HG03045 (cell line): Measurements from ENCODE around the gene RPN1.
"Not testable (repeated sequence)": the region's sequence is repeated elsewhere in the genome, so short reads cannot be mapped to it uniquely, and the experiment has no call there.

ENCODE experiments used
- ATAC-seq: cut with Tn5 transposase; IDR thresholded peaks from one replicate; pipeline ENCODE4 v1.9.1; 2021; ENCODE audit warnings: mild to moderate bottlenecking, moderate library complexity; ENCODE audit not compliant: unreplicated experiment

RPN1 gene

GRCh38 chr3:128613083-128613829, 37.4 kb downstream of the RPN1 start:
- ATAC-seq: no peak

- ATAC-seq: no peak
Observed at GRCh38 chr3:128610451-128611070, 40.1 kb downstream of the RPN1 start.

- no peak for ATAC-seq
Observed at GRCh38 chr3:128609294-128609693, 41.3 kb downstream of the RPN1 start.

DNA sequence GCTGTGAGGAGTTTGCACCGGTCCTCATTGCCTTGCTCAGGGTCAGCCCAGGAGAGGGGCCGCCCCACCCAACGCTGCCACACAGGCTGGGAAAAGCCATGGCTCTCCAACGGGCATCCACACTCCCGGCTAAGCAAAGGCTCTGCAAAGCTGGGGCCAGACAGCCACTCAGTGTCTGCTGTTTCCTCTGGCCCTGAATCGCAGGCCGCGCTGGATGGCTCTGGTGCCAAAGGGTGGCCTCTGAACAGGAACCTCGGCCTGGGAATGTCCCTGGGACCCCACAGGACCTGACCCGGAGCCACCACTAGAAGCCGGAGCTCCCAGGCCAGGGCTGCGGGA, 42.9 kb downstream of the RPN1 start:
- no peak for ATAC-seq

DNA sequence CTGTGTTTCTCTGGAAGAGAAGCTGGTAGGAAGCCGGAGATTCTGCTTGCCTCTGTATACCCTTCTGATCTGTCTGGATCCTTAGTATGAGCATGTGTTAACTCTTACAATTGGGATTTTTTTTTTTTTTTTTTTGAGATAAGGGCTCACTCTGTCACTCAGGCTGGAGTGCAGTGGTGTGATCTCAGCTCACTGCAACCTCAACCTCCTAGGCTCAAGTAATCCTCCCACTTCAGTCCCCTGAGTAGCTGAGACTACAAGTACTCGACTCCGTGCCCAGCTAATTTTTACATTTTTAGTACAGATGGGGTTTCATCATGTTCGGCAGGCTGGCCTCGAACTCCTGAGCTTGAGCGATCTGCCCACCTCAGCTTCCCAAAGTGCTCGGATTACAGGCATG, 44.5 kb downstream of the RPN1 start:
- no peak for ATAC-seq

DNA sequence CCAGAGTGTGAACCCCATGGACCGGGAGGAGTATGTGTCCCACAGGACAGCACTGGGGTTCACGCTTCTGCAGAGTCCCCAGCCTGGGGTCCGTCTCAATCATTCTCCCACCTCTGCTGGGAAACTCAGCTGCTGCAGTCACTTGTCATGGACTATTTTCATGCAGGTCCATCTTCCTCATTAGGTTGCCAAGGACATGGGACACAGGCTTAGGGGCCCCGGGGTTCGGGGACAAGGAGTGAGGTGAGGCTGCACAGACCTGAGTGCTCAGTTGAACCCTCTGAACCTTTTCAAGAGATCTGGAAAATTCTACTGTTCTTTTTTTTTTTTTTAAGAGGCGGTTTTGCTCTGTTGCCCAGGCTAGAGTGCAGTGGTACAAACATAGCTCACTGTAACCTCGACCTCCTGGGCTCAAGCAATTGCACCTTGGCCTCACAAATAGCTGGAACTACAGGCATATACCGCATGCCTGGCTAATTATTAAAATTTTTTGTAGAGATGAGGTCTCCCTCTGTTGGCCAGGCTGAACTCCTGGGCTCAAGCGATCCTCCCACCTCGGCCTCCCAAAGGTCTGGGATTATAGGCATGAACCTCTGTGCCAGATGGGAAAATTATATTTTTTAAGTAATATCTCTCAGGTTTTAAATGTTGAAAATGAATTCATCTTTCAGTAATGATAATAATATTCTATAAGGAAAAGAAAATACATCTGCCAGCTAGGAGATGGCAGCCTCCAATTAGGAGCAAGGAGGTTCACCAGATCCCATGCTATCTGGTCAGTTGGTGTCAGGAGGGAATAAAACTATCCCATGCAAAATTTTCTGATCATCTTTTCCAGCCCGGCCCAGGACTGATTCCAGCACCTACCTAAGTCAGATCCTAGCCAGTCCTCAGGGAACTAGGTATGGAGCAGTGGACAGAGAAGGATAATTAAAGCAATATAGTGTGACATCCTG, 45.2 kb downstream of the RPN1 start:
- ATAC-seq: no peak

GRCh38 chr3:128603811-128604775, 46.5 kb downstream of the RPN1 start:
- no peak for ATAC-seq

DNA sequence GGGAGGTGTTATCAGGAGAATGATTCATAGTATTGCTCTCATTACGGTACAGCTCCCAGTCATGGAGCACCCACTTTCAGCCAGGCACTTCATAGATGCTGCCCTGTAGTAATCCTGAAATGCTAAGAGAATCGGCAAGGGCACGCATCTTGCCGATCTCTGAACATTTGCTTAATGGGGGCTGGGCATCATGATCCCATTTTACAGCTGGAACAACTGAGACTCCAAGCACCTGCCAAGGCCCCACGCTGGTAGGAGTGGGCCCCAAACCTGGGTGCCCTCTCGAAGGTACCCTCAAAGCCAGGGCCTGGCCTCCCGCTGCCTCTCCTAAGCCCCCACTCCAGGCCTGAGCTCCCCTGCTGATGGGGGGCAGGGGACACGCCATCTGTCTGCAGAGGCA, 47.3 kb downstream of the RPN1 start:
- no peak for ATAC-seq

DNA sequence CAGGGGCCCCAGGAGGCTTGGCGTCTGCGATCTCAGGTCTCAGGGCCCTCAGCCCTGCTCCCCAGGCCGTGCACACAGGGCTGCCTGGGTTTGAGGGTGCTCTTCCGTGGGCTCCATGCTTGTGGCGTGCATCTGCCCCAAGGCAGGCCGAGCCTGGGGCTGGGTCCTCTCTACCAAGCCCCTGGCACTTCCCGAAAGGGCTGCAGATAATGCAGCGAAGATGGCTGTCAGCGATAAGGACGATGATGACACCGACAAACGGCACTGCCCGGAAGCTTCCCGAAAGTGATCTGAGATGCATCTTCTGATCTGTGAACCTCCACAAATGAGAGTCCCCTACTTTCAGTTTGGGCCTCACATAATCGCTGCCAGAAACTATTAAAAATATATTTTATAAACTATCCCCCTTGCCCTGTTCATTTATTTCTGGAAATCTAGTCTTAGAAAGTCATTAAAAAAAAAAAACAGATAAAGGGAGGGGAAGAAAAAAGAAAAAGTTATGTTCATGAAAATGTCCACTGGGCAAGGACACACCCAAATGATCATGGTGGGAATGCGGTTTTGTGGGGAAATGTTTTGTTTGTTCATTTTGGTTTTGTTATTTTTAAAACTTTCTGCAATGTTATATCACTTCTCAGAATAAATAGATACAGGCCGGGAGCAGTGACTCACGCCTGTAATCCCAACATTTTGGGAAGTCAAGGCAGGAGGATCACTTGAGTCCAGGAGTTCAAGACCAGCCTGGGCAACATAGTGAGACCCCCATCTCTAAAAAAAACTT, 51.5 kb downstream of the RPN1 start:
- no peak for ATAC-seq

DNA sequence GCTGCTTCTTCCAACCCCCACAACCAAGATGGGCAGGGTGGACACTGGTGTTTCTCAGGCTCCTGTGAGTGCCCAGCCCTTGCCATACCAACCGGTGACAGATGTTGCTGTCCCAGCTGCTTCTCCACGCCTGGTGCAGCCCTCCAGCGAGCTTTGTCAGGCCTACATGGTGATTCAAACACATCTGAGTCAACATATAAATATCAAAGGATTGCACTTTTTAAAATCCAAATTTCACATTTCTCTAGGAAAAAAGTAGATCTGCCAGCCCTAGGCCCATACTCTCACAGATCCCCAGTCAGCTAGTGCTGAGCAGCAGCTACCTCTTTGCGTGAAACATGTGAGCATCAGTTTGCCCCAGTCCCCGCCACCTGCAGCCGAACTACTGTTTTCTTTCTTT, 52.7 kb downstream of the RPN1 start:
- ATAC-seq: no peak

DNA sequence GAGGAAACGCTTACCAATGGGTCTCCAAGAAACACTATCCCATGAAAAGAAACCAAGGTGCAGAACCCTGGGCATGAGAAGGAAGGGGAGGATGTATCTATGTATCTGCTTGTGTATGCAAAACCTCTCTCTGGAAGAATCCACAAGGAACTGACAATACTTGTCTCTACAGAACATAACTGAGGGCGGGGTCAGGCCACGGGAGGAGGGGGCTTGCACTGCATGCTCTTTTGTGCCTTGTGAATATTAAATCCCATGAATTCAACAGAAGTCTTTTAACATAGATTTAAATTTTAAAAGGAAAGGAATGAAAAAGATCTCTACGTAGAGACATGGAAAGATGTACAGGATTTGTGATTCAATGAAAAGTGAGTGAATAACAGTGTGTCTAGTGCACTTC, 57.8 kb downstream of the RPN1 start:
- ATAC-seq: no peak

DNA sequence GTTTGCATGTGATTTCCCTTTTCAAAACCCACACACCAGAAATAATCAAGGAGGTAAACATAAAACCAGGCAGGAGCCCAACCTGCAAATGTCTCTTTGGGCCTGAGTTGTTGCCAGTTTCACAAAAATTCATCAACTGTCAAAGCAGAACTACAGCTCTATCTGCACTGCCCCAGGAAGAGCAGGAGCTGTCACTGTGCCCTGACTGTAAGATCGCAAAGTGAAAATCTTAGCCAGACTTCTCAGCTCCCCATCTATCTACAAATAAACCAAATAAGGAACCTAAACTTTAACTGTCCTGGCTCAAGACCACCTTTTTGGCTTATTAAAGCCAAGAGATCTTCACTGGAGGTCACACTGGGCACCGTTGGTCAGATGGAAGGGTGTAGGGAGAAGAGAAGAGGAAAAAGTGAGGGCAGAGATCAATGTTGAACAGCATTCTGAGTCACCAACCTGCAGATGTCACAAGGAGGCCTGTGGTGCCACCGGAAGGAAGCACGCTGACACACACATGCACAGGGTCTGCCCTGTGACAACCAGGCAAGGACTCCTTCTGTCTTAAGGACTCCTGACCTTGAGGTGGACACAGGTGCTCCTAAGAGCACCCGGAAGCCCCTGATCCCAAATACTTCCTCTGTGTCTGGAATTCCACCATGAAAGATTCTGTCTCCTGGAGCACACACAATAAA, 58.7 kb downstream of the RPN1 start:
- ATAC-seq: no peak

DNA sequence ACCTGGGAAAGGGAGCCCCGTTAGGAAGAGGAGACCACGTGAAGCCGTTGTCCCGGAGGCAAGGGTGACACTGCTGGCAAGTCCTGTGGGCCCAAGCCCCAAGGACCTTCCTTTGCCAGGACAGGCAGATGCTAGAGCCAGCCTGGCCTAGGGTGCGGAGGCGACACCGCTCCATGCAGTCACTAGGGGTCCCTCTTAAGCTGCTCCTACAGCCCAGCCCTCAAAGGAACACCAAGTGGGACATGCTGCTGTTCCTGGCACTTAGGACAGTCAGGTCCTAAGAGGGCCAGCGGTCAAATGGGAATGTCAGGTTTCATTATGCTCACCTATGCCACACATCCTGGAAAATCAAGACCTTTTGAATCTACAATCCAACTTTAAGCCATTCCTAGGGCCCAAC, 59.7 kb downstream of the RPN1 start:
- ATAC-seq: no peak

DNA sequence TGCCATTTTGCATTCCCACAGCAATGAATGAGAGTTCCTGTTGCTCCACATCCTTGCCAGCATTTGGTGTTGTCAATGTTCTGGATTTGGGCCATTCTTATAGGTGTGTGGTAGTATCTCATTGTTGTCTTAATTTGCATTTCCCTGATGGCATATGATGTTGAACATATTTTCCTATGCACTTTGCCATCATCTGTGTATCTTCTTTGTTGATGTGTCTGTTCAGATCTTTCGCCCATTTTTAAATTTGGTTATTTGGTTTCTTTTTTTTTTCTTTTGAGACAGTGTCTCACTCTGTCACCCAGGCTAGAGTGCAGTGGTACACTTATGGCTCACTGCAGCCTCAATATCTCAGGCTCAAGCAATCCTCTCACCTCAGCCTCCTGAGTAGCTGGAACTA, 60.6 kb downstream of the RPN1 start:
- ATAC-seq: not testable (repeated sequence)

- ATAC-seq: no peak
Observed at GRCh38 chr3:128588147-128588546, 62.5 kb downstream of the RPN1 start.

DNA sequence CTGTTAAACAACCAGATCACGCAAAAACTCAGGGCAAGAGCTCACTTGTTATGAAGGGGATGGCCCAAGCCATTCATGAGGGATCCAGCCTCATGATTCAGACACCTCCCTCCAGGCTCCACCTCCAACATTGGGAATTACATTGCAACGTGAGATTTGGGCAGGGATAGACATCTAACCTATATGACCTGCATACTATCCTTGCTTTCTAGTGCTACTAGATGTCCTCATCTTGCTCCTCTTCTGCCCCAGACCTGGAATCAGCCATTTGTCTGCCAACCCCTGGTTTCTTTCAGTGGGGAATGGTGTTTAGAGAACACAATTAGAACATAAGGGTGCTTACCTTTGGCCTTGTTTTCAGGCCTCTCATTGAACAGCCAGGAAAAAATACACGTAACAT, 63.2 kb downstream of the RPN1 start:
- ATAC-seq: no peak

- ATAC-seq: not testable (repeated sequence)
Observed at GRCh38 chr3:128586932-128587331, 63.7 kb downstream of the RPN1 start.

DNA sequence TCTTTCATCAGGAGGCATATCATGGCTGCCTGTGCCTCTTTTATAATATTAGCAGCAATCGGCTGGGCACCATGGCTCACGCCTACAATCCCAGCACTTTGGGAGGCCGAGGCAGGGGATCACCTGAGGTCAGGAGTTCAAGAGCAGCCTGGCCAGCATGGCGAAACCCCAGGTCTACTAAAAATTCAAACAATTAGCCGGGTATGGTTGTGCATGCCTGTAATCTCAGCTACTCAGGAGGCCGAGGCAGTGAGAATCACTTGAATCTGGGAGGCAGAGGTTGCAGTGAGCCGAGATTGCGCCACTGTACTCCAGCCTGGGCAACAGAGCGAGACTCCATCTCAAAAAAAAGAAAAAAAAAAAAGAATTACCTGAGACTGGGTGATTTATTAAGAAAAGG, 64.2 kb downstream of the RPN1 start:
- not testable (repeated sequence) for ATAC-seq

DNA sequence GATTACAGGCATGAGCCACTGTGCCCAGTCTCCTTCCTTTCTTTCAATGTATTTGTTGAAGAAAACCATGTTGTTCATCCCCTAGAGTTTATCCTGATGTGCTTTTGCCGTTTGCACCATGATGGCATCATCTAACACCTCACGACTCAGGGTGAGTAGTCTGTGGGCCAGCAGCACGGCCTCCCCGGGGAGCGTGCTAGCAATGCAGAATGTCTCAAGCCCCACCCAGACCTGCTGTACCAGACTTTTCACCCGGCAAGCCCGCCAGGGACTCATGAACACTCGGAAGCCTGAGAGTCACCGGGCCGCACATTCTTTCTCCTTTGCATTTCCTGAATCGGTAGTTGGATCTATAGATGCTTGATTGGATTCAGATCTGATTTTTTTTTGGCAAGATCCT, 64.6 kb downstream of the RPN1 start:
- ATAC-seq: no peak
